ENCODE measurements around the gene AATK. TPM values are rescaled to one million over a fixed set of nuclear protein-coding genes. Genes with fewer than 3 reads are reported as not detected.
"Not testable (repeated sequence)": the region's sequence is repeated elsewhere in the genome, so short reads cannot be mapped to it uniquely, and the experiment has no call there.

AATK gene
- total RNA-seq, 4 donors from 2014 or later = 4.1 to 17.6 (median 7.4) TPM

DNA sequence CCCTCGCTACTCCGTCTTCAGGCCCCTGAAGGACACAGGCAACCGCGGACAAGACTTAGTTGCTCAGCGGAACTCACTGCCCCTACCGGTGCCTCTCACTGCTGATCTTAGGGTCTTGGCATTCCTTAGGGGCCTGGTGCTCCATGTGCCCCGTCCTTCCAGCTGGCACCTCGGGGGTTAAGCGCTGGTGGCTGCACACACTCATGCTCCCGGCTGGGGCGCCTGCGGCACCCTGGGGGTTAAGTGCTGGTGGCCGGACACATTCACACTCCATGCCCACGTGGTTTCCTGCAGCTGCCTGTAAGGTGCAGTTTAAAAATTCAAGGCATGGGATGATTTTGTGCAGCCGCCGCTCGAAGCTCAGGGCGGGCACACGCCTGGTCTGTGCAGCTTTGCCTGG is 86.0 kb downstream of the AATK start:
- H3K27ac ChIP-seq = no peak overlapping the region
- intact Hi-C loops (cut with DNase I) = no loop called here
- H3K36me3 ChIP-seq = no peaks in the 10 kb centered on the region
- no peak overlapping the region for H3K4me3 ChIP-seq (replicated peaks in 1 of 3)
- H3K4me1 ChIP-seq = peaks cover 10 to 24% of the 10 kb centered on the region in 2 donors
- no peak for DNase-seq
- WGBS, 2 donors = 80 to 93% methylated on average over 1 to 2 of the region's 19 CpGs
- H3K27me3 ChIP-seq = no peaks in the 10 kb centered on the region
- H3K9me3 ChIP-seq = no peaks in the 10 kb centered on the region
- no peak for TF ChIP-seq POLR2A (IDR thresholded peaks at IDR 0.05)
- TF ChIP-seq, protein P1, sequence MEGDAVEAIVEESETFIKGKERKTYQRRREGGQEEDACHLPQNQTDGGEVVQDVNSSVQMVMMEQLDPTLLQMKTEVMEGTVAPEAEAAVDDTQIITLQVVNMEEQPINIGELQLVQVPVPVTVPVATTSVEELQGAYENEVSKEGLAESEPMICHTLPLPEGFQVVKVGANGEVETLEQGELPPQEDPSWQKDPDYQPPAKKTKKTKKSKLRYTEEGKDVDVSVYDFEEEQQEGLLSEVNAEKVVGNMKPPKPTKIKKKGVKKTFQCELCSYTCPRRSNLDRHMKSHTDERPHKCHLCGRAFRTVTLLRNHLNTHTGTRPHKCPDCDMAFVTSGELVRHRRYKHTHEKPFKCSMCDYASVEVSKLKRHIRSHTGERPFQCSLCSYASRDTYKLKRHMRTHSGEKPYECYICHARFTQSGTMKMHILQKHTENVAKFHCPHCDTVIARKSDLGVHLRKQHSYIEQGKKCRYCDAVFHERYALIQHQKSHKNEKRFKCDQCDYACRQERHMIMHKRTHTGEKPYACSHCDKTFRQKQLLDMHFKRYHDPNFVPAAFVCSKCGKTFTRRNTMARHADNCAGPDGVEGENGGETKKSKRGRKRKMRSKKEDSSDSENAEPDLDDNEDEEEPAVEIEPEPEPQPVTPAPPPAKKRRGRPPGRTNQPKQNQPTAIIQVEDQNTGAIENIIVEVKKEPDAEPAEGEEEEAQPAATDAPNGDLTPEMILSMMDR (IDR thresholded peaks at IDR 0.05) = no peak

DNA sequence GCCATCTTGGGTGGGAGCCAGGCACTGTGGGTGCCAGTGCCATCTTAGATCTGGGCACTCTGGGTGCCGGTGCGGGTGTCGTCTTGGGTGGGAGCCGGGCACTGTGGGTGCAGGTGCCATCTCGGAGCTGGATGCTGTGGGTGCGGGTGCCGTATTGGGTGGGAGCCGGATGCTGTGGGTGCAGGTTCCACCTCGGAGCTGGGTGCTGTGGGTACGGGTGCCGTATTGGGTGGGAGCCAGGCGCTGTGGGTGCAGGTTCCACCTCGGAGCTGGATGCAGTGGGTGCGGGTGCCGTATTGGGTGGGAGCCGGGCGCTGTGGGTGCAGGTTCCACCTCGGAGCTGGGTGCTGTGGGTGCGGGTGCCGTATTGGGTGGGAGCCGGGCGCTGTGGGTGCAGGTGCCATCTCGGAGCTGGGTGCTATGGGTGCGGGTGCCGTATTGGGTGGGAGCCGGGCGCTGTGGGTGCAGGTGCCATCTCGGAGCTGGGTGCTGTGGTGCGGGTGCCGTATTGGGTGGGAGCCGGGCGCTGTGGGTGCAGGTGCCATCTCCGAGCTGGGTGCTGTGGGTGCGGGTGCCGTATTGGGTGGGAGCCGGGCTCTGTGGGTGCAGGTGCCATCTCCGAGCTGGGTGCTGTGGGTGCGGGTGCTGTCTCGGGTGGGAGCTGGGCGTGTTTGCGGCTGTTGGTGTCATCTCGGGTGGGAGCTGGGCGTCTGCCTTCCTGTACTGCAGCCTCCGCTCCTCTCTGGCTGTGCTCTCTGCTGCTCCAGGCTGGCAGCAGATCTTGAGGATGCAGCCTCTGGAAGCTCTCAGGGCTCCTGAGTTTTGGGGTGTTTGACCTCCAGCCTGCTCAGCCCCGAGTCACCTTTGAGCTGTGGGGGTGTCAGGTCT is 87.8 kb downstream of the AATK start:
- H3K4me1 ChIP-seq = peaks cover 12 to 19% of the 10 kb centered on the region in 2 donors
- intact Hi-C loops (cut with DNase I); H3K27ac ChIP-seq; H3K36me3 ChIP-seq; H3K9me3 ChIP-seq; DNase-seq; H3K27me3 ChIP-seq; H3K4me3 ChIP-seq (replicated peaks in 1 of 3): not testable (repeated sequence)
- WGBS, 2 donors = 92 to 95% methylated on average over 36 to 44 of the region's 45 CpGs

DNA sequence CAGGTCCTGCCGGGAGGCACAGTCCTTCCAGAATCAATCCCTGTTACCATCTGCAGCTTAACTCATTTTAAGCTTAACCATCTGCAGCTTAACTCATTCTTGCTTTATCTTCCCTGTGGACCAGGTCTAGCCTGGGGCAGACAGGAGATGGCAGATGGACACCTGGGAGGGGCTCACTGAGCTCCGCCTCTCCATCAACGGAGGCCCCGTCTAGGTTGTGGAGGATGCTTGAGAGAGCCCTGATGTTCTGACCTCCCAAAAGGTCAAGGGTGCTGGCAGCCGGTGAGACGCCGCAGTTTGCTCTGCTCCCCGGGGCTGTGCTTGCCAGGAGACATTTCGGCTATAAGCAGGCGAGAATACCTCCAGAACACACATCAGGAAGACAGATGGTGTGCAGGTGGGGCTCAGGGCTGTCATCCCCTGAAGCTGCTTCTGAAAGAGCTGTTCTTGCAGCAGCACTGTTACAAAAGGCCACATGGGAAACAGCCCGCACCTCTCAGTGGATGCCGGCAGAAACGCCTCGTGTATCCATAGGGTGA is 89.8 kb downstream of the AATK start:
- WGBS, 2 donors = 80% methylated on average over 6 to 14 of the region's 14 CpGs
- no peak for DNase-seq
- H3K27ac ChIP-seq = no peak overlapping the region

DNA sequence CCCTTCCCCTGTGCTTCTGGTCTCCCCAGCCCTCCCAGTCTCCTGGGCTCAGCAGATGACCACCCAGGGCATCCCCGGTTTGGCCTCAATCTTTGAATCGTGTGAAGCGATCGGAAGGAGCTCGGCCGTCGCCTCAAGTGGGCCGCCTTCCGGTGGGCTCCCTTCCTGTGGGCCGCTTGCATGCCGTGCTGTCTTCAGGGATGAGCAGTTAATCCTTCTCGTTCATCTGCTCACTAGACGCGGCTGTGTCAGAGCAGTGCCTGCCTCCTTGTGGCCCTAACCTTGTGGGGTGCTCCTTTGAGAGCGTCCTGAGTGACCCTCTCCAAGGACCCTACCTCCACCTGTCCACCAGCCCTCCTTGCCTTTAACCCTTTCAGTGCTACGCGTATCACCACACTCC is 90.7 kb downstream of the AATK start:
- Histone ChIP-seq H3K9me3 (no peaks in the 10 kb centered on the region), H3K27me3 (no peaks in the 10 kb centered on the region), H3K4me3 (replicated peaks in 1 of 3) (no peak overlapping the region), H3K27ac (no peak overlapping the region), H3K36me3 (no peaks in the 10 kb centered on the region), H3K4me1 (peaks cover 31% of the 10 kb centered on the region in 2 donors)
- no peak for DNase-seq
- intact Hi-C loops (cut with DNase I) = no loop called here
- WGBS, 2 donors = 84 to 88% methylated on average over 14 to 17 of the region's 17 CpGs
- TF ChIP-seq, protein P1 (IDR thresholded peaks at IDR 0.05) = no peak
- TF ChIP-seq POLR2A (IDR thresholded peaks at IDR 0.05) = no peak

More for the DNA sequence above, 89.8 kb downstream of the AATK start:
- no peak overlapping the region for H3K4me3 ChIP-seq (replicated peaks in 1 of 3)
- H3K27me3 ChIP-seq = no peaks in the 10 kb centered on the region
- intact Hi-C loops (cut with DNase I) = no loop called here
- no peaks in the 10 kb centered on the region for H3K9me3 ChIP-seq
- H3K4me1 ChIP-seq = peaks cover 22% of the 10 kb centered on the region in 2 donors
- H3K36me3 ChIP-seq = no peaks in the 10 kb centered on the region
- TF ChIP-seq, protein P1 (IDR thresholded peaks at IDR 0.05) = no peak
- TF ChIP-seq POLR2A (IDR thresholded peaks at IDR 0.05) = no peak

DNA sequence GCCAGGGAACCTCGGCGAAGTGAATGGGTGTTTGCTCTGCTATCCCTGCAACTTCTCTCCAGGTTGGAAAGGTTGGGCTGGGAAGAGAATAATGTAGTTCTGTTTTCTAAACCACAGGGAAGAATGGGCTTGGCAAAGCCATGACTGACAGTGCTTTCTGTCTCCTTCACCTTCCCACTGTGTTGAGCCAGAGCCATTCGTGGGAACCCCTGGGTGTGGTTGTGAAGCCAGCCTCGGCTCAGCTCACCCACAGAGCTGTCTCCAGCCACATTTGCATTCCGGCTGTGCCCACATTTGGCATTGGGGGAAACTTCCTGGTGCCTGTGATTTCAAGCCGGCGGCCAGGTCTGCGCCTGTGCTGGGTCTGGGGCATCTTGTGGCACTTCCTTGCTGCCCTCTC is 91.1 kb downstream of the AATK start:
- Histone ChIP-seq H3K4me3 (replicated peaks in 1 of 3) (no peak overlapping the region), H3K36me3 (no peaks in the 10 kb centered on the region), H3K9me3 (no peaks in the 10 kb centered on the region), H3K4me1 (peaks cover 32 to 34% of the 10 kb centered on the region in 2 donors), H3K27ac (no peak overlapping the region), H3K27me3 (no peaks in the 10 kb centered on the region)
- no peak for DNase-seq
- intact Hi-C loops (cut with DNase I) = no loop called here
- TF ChIP-seq, protein P1 (IDR thresholded peaks at IDR 0.05) = no peak
- no peak for TF ChIP-seq POLR2A (IDR thresholded peaks at IDR 0.05)
- 82 to 86% methylated on average over 8 of the region's 8 CpGs for WGBS, 2 donors

Measured in thyroid gland (tissue), 4 donors.